22Rv1 (cell line): ENCODE results near the gene DNAJC18.
"Not testable (repeated sequence)": the region's sequence is repeated elsewhere in the genome, so short reads cannot be mapped to it uniquely, and the experiment has no call there.

Experiments
- CTCF ChIP-seq: fragments of 450-650 bp; IDR thresholded peaks from 2 replicates; pipeline ENCODE4 v1.5.1; 2017; ENCODE audit warnings: mild to moderate bottlenecking
- ZFX ChIP-seq: fragments of 450-650 bp; IDR thresholded peaks from 2 replicates; pipeline ENCODE4 v1.6.1; 2017; ENCODE audit warnings: antibody characterized with exemption, borderline replicate concordance

- TF ChIP-seq CTCF, ZFX: not testable (repeated sequence)
Measured at GRCh38 chr5:139482890-139483208, 43.5 kb upstream of the DNAJC18 start.
